Ectodermal cell (in vitro differentiated cells): ENCODE results near the gene ASF1B.
A peak's percentile ranks its signal among the peaks of the same experiment; 100 is the strongest.

ENCODE experiments used
- H3K27ac ChIP-seq: 2 replicates; pipeline ENCODE4 v1.7.0; 2013; ENCODE audit warnings: mild to moderate bottlenecking, low read depth, low read length; ENCODE audit not compliant: insufficient read depth, poor library complexity, severe bottlenecking
- H3K27me3 ChIP-seq: 2 replicates; pipeline ENCODE4 v1.7.0; 2013; ENCODE audit warnings: mild to moderate bottlenecking, low read length; ENCODE audit not compliant: insufficient read depth, control insufficient read depth, poor library complexity, severe bottlenecking
- H3K36me3 ChIP-seq: one replicate; pipeline ENCODE4 v1.7.0; 2013; ENCODE audit warnings: low read length; ENCODE audit not compliant: control insufficient read depth, insufficient read depth
- H3K4me1 ChIP-seq: one replicate; pipeline ENCODE4 v1.7.0; 2013; ENCODE audit warnings: low read length; ENCODE audit not compliant: control insufficient read depth, insufficient read depth
- H3K4me3 ChIP-seq: 2 replicates; pipeline ENCODE4 v1.7.0; 2013; ENCODE audit warnings: low read depth, low read length, control low read depth; ENCODE audit not compliant: insufficient read depth
- H3K9me3 ChIP-seq: 2 replicates; pipeline ENCODE4 v1.7.0; 2013; ENCODE audit warnings: mild to moderate bottlenecking, low read length, moderate library complexity; ENCODE audit not compliant: control insufficient read depth
- WGBS, 2 experiments: methylation state at CpG; one replicate each; pipeline ENCODE4 v1.1.7; 2013; ENCODE audit warnings: missing lambda C conversion rate in 2 of 2; 5-methylcytosine and 5-hydroxymethylcytosine counted together

The ASF1B gene

DNA sequence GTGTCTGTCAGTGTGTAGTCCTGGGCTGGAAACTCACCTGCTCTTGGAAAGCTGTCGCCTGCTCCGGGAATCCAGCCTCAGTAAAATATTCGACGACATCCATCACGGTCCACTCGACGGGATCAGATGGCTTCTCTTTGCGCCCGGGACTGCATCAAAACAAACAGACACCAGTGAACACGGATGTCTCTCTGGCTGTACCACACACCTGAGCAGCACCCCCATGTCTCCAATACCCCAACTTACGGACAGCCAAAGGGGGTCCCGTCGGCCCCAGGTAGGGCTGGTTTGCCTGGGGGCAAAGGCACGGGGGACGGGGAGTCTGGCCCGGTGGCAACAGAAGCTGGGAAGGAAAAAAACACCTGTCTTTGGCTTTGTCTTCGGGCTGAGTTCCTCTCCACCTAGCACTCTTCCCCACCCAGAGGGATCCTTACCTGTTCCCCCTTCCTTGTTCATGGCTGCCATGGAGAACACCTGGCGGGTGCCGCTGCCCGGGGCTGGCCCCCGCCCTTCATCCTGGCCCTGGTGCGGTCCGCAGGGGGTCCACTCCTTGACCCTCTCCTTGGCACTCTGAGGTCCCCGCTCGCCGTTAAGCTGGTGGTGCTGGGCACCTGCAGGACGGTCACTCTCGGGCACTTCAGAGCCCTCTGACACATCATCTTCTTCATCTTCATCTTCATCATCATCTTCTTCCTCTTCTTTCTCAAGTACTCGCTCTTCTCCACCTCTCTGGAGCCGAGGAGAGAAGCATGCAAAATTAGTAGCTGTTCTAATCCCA, 47.6 kb downstream of the ASF1B start:
- no peak overlapping the region for H3K27ac ChIP-seq
- peaks cover 14% of the 10 kb centered on the region for H3K36me3 ChIP-seq
- peaks cover 19% of the 10 kb centered on the region for H3K27me3 ChIP-seq
- H3K4me1 ChIP-seq: peaks cover 10% of the 10 kb centered on the region
- peaks cover 3% of the 10 kb centered on the region for H3K9me3 ChIP-seq
- WGBS, 2 experiments: 90 to 91% methylated on average over 30 of the region's 30 CpGs
- peak overlapping the region; percentile 36 for H3K4me3 ChIP-seq

DNA sequence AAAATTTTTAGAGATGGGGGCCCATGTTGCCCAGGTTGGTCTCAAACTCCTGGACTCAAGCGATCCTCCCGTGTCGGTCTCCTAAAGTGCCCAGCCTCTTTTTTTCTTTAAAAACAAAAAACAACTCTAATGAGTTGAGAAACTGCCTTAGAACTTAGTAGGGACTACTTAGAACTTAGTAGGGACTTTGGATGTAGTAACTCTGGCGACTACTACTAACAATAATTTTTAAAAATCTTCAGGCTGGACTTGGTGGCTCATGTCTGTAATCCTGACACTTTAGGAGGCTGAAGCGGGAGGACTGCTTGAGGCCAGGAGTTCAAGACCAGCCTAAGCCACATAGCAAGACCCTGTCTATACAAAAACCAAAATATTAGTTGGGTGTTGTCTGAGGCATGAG, 50.3 kb downstream of the ASF1B start:
- peaks cover 14% of the 10 kb centered on the region for H3K36me3 ChIP-seq
- no peak overlapping the region for H3K27ac ChIP-seq
- peaks cover 19% of the 10 kb centered on the region for H3K27me3 ChIP-seq
- no peaks in the 10 kb centered on the region for H3K4me1 ChIP-seq
- WGBS, 2 experiments: 80 to 94% methylated on average over 5 of the region's 5 CpGs
- H3K9me3 ChIP-seq: no peaks in the 10 kb centered on the region
- H3K4me3 ChIP-seq: no peak overlapping the region

GRCh38 chr19:14085309-14085995, 50.9 kb downstream of the ASF1B start, which contains the start of gene C19orf67:
TSS of gene C19orf67 (minus strand) at chr19:14085783. CDS start at chr19:14085627, 156 bp downstream.
- 68 to 70% methylated on average over 54 of the region's 54 CpGs for WGBS, 2 experiments
- H3K9me3 ChIP-seq: no peaks in the 10 kb centered on the region
- no peak within 1 kb of the TSS for H3K27ac ChIP-seq
- no peaks in the 10 kb centered on the region for H3K4me1 ChIP-seq
- peaks cover 14% of the 10 kb centered on the region for H3K36me3 ChIP-seq
- no peak within 1 kb of the TSS for H3K4me3 ChIP-seq
- peaks cover 19% of the 10 kb centered on the region for H3K27me3 ChIP-seq

- no peak overlapping the region for H3K27ac ChIP-seq
- H3K27me3 ChIP-seq: peaks cover 12% of the 10 kb centered on the region
- 53 to 61% methylated on average over 1 of the region's 1 CpG for WGBS, 2 experiments
- H3K4me3 ChIP-seq: no peak overlapping the region
- H3K9me3 ChIP-seq: no peaks in the 10 kb centered on the region
- H3K4me1 ChIP-seq: no peaks in the 10 kb centered on the region
- H3K36me3 ChIP-seq: peaks cover 3% of the 10 kb centered on the region
Observed at GRCh38 chr19:14082675-14082960, 53.8 kb downstream of the ASF1B start.

GRCh38 chr19:14081797-14082674, 54.4 kb downstream of the ASF1B start:
- Histone ChIP-seq H3K4me1 (no peaks in the 10 kb centered on the region), H3K9me3 (no peaks in the 10 kb centered on the region), H3K4me3 (peak overlapping the region; percentile 67), H3K36me3 (no peaks in the 10 kb centered on the region), H3K27me3 (peaks cover 15% of the 10 kb centered on the region), H3K27ac (peak overlapping the region; percentile 6)
- WGBS, 2 experiments: 44 to 45% methylated on average over 24 of the region's 24 CpGs

DNA sequence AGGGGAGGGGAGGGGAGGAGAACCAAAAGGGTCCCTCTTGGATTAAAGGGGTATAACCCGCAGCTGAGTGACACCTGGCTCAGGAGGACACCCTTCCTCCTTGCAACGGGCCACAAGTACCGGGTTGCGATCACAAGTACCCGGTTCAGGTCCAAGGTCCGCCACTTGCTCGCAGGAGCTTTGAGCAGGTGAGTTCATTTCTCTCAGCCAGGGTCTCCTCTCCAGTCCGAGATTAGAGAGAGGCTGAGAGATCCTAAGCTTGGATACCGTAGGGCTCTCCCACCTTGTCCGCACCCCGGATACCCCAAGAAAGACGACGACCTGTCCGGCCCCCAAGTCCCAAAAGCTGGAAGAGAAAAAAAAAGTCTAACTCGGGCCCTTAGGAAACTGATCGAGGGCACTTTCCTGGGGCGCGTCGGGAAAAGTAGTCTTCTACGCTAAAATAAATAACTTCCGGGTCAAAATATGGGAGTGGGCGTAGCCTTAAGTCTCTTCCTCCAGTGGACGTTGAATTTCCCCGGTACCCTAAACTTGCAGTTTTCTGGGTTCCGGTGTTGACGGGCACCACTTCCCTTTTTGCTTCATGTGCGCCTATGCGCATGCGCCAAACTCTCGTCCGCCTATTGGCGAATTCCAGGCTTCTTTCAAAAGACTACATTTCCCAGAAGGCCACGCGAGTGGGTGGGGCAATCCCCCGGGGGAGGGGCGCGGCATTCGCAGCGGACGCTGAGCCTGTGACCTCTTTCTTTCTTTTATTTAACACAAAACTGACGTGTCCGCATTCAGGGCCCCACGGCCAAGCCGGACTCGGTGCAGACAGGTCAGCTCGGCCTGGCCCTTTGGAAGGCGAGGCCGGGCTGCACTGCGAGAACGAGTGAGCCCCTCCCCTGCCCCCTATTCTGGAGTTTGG, 55.2 kb downstream of the ASF1B start:
- peak overlapping the region; percentile 21 for H3K27ac ChIP-seq

DNA sequence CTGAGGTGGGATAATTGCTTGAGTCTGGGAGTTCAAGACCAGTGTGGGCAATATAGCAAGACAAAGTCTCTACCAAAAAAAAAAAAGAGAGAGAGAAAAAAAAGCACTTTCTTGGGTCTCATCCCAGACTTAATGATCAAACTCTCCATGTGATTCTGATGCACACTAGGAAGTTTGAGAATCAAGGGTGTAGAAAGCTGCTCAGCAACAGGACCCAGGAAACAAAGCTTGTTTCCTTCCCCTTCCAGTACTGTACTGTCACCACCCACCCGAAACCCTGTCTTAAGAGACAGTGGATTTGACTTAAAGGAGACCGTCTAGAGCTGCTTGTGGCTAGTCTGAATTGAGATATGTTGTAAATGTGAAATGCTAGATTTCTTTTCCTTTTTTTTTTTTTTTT, 58.0 kb downstream of the ASF1B start:
- Histone ChIP-seq H3K4me1 (no peaks in the 10 kb centered on the region), H3K4me3 (no peak overlapping the region), H3K27ac (no peak overlapping the region), H3K9me3 (no peaks in the 10 kb centered on the region), H3K27me3 (peaks cover 34% of the 10 kb centered on the region), H3K36me3 (no peaks in the 10 kb centered on the region)
- WGBS, 2 experiments: 80 to 85% methylated on average over 2 of the region's 2 CpGs

More for the DNA sequence above, 55.2 kb downstream of the ASF1B start:
- 3% methylated on average over 50 of the region's 50 CpGs for WGBS, 2 experiments
- Histone ChIP-seq H3K4me1 (no peaks in the 10 kb centered on the region), H3K36me3 (no peaks in the 10 kb centered on the region), H3K9me3 (no peaks in the 10 kb centered on the region), H3K27me3 (peaks cover 16% of the 10 kb centered on the region), H3K4me3 (peak overlapping the region; percentile 67)

DNA sequence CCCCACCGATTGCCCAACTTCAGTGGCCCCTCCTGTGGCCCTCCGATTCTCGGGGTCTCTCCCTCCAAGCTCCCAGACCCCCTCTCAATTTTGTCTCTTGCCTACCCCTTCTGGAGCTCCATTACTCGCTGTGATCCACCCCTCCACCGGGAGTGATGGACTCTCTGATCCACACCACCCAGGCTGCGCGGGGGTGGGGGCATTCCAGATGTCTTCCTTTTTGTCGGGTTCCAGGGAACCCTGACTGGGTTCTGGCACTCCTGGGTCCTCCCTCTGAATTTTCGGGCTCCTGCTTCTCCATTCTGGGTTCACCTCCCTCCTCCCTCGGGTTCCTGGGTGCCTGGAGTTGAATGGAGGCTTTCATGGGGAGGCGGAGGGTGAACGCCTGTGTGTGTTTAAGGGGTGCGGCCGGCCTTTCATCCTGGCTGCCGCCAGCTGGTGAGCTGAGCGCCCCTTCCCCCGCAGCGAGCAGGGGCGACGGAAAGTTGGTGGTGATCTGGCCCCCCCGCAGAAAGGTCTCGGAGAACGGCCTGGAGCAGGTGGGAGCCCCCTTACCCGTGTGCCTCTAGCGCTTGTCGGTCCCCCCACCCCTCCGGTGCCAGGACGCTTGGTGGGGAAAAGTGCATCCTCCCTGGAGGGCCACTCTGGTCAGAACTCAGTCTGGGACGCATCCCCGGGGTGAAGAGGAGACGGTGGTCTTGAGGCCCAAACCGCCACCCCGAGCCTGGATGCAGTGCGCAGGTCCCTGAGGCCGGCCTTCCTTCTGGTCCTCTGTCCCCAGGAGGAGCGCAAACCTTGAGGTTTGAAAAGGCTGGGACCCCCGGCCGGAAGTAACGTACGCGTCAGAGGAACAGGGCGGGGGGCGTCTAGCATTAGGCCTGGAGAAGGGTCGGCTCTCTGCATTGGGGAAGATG, 62.2 kb downstream of the ASF1B start:
- H3K9me3 ChIP-seq: no peaks in the 10 kb centered on the region
- no peaks in the 10 kb centered on the region for H3K36me3 ChIP-seq
- no peak overlapping the region for H3K27ac ChIP-seq
- H3K27me3 ChIP-seq: peaks cover 58% of the 10 kb centered on the region
- H3K4me3 ChIP-seq: peak overlapping the region; percentile 56
- WGBS, 2 experiments: 11 to 12% methylated on average over 43 to 44 of the region's 44 CpGs
- peaks cover 3% of the 10 kb centered on the region for H3K4me1 ChIP-seq
